ENCODE data around the gene PARD3.

The PARD3 gene

DNA sequence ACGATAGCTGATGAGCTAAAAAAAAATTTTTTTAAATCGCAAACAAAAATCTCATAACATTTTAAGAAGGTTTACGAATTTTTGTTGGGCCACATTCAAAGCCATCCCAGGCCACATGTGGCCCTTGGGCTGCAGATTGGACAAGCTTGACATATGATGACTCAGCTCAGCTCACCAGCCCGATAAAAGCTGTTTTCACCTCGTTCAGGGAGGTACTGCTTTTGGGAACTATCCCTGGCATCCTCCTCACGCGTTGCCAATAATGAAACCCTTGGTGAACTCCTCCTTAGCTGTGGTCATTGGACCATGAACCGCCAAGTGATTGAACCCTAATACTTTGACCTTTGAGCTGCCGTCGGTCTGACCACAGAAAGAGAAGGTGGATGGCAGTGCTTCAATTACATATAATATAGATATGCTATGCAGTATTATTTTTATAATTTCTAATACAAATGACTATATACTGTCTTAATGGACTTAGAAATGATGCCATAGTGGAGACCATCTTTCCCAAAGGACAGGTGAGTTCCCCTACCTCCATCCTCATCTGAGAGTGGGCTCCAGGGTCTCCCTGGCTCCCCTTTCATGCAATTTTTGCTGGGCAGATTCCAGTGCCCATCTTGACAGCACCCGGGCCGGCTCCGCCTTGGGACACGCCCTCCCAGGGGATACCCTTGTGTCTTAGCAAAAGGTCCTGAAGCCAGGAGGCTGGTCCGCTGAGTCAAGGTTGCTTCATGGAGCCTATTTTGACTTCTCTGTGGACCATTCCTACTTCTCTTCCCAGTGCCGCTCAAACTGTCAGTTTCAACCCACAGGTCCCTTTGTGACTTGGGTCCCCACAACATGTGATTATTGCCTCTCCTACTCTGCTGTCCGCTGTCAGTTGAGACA, 707.2 kb downstream of the PARD3 start:
- DNase-seq = no peak

DNA sequence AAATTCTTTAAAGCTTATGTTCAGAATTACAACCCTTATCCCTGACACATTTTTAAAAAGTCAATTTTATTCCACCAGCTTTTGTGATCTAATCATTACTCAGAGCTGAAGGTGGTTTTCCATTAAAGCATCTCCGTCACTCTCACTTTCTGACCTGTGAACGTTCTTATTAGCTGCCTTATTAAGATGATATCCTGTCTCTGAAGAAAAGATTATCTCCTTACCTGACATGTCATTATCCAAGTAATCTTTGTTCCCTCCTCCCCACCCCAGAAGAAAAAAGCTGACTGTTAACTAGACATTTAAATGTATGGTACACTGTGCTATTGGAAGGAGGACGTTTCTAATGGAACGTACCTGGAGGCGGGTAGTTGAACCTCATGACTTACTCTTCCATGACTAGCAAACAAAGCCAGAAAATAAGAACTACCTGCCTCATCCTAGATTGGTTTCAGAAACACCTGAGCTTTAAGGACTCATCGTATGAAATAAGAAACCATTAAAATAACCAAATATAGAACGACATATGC, 708.7 kb downstream of the PARD3 start:
- DNase-seq = no peak

DNA sequence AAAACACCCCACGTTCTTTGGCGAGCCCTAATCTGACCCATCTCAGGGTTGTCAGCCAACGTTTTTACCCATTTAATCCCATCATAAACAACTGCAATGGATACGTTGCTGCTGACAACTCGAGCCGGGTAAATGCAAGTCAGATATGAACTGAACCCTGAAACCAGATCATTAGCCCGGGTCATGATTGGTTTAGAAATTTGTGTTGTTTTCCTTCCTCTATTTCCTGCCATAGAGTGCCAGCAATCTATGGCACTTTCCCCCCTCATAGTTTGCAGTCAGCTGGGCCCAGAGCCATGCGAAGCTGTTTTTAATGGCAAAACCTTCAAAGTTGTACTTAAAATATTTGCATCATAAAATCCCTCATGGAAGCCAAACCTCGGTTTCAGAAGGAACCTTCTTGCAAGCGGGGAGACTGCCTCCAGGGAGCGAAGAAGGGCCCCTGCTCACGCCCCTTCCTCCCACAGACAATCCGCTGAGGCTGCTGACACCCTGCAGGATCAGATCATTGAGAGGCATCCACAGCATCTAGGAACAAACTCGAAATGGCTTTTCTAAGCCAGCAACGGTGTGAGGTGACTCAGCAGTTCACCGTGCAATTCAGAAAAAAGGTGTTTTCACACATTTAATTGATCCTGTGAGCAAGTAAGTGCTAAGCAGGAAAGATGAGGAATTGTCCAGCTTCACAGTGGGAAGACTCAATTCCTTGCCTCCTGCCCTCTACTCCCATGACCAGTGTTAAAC, 710.1 kb downstream of the PARD3 start:
- DNase-seq = no peak

DNA sequence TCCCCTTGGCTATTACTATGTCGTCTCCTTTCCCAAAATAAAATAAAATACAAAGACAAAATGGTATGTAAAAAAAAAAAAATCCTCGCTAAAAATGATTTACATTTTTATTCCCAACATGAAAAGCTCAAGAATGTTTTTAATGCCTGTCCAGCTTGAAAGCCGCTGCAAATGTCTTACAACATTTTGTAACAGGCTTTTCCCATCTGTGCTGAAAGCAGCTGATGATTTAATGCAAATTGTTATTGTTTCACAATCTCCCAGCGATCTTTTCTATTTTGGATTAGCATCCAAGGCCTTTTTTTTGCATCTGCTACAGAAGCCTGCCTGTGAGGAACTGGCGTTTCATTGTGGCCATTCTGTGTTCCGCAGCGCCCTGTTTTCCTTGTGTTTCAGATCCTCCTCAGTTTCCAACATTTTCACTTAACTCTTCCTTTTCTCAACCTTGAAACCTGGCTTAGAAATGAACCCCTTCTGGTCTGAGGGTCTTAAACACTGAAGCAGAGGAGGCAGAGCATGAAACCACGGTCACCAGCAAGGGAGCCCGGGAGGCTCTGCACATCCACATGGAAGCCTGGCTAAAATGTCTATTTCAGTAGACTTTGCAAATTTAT, 712.1 kb downstream of the PARD3 start:
- DNase-seq = no peak

DNA sequence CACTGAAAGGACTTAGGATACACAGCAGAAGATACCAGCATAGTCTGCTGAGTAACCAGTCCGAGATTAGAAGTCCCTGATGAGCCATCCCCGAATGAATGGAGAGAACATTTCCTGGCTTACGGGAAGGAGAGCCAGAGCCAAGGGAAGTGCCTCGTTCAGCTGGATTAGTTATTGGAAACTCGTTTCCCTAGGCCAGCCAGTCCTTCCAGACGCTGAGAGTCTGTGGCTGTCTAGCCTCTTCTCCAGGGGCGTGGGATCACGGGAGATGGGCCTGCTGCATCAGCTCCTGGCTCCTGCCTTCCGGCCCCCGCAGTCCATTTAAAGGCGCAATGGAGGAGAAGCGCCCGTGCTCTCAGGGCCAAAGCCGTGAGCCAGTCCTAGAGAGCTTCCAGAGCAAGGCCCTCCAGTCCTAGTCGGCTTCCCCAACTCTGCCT, 712.8 kb downstream of the PARD3 start:
- DNase-seq = no peak

DNA sequence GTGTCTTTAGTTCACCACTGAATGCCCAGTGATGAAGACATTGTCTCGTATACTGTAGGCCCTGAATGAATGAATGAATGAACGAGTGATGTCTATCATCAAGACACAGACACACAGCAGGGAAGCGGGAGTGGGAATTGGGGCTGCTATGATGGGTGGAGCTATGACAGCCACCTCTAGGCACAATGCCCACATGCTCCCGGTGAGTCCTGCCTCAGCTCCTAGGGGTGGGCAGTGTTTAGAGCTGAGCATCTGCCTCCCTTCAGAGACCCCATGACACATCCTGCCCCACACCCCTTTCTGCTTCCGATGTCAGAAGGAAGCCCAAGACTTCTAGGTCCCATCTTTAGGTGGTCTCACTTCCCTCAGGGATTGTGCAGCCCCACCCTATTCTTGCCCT, 714.1 kb downstream of the PARD3 start:
- DNase-seq = no peak

DNA sequence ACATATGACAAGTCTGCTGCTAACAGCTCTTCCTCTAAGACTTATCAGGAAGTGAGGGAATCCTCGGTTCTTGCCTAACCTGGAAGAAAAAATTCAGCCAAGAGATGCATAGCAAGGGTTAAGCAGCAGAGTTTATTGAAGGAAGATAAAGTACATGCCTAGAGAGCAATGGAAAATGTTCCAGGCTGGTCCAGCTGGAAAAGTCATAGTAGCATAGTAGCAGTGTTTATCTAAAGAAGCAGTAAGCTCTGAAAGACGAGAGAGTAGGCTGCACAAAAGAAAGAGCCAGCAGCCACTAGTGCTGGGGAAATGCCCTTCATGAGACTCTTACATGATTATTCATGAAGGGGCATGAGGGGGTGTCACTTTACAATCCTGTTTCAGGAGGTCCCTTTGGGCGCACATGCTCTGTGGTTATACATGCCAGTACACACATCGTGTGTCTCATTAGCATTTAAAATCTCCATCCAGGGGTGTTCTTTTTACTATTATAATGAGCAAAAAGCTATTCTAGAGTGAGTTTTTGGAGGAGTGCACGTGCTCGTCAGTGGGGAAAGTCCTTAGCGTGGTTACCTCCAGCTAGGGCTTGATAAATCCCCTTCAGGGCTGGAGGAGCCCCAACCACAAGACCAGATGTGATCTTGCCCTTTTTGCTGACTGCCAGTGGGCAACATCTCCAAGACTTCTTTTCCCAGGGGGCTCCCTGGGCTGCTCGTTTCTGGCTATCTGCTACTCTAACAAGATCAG, 716.1 kb downstream of the PARD3 start:
- no peak for DNase-seq

DNA sequence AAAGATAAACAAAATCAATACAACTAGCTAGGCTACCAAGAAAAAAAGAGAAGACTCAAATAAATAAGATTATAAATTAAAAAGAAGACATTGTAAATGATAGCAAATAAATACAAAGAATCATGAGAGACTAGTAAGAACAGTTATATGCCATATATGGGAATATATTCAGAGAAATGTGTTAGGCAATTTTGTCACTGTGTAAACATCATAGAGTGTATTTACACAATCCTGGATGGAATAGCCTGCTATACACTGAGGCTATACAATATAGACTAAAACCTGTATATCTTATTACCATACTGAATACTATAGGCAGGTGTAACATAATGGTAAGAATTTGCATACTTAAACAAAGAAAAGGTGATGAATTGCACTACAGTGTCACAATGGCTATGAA, 717.4 kb downstream of the PARD3 start:
- DNase-seq = no peak

DNA sequence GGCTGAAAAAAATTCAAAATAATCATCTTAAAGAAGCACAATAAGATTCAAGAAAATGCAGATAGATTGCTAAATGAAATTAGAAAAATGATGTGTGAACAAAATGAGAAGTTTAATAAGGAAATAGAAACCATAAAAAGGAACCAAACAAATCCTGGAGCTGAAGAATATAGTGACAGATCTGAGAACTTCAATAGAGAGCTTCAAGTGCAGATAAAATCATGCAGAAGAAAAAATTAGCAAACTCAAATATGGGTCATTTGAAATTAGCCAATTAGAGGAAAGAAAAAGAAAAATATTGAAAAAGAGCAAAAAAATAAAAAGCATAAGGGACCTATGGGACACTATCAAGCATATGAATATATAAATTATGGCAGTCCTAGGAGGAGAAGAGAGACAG, 720.1 kb downstream of the PARD3 start:
- DNase-seq = no peak

DNA sequence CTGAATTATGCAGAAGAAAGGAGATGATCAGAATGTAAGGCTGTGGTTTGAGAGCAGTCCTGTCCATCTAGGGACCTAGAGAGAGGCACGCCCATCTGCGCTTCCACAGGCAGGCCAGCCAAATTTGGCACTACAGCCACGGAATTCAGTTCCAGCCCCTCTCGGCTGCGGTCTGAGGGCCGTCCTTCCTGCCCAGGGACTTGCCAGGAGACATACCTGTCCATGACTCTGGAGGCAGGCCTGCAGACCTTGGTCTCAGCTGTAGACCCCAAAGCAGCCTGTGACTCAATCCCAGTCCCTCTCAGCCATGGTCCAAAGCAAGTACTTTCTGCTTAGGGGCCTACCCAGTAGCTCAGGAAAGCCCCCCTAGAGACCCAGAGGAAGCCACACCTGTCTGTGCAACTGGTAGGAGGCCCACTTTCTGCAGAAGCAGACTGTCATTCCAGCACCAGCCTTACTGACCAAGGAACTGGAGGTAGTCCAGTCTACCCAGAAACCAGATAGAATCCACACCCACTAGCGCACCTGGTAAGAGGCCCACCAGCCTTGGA, 720.9 kb downstream of the PARD3 start:
- DNase-seq = no peak

DNA sequence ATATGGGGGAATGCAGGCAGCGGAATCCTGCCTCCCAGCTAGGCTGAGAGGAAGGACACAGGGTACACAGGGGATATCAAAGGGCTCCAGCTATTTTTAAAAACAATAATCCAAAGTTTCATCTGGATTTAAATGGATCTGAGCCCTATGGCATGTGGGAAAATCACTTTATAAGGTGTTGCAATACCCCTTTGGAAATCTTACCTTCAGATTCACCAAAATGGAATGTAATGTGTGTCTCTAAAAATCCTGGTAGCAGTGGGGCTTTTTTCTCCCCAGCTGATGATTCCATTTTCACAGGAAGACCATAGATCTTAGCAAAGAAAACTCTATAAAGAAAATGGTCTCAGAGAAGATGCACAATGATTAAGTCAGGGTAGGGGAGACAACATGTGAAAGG, 722.2 kb downstream of the PARD3 start:
- no peak for DNase-seq

DNA sequence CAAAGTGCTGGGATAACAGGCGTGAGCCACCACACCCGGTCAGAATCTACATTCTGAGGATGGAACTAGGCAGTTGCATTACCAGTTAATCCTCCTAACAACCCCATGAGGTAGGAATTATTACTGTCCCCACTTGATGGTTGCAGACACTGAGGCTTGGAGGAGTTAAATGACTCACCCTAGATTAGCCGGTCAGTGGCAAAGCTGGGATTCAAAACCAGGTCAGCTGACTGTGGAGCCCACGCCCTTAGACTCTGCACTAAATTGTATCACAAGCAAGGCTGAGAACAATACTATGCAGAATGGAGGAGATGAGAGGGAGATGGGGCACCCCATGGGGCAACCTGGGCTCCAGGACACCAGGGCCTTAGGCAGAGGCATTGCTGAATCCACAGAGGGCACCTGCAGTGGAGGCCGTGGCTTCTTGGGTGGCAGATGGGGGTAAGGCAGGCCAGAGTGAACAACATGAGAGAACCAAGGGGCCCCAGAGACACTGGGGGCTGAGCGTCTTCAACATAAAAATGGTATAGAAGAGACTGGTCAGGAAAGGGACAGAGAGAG, 723.4 kb downstream of the PARD3 start:
- DNase-seq = no peak

DNA sequence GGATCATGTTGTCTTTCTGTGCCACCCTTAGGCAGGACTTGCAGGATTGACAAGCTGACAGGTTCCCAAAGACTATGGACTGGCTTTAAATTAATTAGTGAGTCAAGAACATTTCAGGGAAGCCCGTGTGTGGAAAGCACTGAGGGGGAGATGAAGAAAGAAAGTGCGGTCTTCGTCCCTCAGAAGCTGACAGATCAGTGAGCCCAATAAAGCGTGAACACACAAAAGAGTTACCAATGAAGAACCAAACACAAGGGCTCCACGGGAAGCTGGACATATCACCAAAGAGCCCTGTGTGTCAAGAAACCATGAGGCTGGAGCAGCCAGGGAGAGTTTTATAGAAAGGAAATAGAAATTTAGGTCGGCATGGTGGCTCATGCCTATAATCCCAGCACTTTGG, 725.8 kb downstream of the PARD3 start:
- no peak for DNase-seq

DNA sequence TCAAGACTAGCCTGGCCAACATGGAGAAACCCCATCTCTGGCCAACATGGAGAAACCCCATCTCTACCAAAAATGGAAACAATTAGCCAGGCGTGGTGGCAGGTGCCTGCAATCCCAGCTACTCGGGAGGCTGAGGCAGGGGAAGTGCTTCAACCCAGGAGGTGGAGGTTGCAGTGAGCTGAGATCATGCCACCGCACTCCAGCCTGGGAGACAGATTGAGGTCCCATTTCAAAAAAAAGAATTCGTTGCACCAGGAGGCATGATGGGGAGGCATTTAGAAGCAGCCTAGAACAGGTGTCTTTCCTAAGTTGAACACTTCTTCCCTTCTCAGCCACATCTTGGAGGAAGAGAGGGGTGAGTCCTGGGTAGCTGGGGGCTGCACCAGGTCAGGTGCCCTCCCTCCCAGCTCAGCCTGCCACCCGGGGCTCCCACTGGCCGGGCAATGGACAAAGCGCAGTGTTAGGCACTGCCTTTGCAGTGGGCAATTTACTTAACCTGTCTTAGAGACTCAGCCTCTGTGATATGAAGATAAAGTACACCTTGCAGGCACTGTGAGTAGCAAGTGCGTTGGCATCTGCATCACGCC, 726.8 kb downstream of the PARD3 start:
- no peak for DNase-seq

DNA sequence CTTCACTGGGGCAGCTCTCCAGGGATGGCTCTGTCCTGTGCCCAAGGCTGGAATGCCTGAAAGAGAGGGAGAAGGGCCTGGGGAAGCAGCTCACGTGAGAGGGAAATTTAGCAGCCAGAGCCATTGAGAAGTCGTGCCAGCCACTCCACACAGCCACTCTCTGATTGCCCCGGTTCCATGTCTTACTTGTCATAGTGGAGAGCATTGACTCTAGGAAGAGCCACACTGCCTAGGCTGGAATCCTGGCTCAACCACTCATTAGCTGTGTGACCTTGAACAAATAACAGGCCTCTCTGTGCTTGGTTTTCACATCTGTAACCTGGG, 728.0 kb downstream of the PARD3 start:
- no peak for DNase-seq

DNA sequence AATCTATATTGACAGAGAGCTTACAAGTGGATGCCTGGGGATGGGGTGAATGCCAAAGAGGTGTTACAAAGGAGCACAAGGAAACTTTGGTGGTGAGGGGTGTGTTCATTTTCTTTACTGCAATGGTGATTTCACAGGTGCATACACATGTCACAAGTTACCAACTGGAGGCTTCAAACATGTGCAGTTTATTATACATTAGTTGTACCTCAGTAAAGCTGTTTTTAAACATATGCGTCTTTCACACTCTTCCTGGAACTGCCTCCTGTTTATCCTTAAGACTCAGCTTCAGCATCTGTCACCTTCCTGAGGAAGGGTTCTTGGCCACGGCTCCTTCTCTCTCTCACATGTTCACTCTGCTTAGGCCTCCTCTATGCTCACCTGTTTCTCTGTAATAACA, 731.5 kb downstream of the PARD3 start:
- DNase-seq = no peak

DNA sequence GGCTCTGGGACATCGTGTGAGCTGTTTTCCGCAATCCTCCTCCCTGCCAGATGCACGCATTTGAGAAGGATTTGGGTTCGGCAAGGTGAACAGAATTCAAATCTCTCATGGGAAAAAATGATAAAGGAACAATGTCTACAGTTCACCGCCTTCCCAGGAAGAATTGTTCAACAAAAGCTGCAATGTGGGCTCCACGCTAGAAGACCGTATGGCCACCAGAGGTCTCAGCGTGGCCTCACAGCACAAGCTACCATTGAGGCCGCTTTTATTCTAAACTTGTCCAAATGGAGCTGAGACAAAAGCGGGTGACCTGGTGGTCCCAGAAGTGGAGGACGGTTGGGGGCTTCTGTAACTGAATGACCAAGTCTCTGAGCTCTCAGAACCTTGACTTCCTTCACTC, 733.1 kb downstream of the PARD3 start:
- DNase-seq = no peak

DNA sequence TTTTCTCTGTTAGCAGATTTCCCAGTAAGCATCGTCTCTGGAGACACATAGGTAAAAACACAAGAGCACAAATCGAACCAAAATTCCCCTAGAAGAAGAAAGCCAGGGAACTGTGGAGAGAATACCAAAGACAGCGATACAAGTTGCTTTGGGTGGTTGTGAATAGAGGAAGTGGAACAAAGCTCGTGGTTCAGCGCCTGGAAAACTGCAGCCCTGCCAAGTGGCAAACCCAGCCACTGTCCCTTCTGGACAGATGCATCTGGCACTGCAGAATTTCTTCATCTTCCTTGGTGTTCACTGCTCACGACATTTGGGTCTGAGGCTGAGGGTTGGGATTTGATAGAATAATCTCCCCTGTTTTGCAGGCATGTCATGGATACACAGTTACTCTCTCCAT, 733.8 kb downstream of the PARD3 start:
- no peak for DNase-seq

DNA sequence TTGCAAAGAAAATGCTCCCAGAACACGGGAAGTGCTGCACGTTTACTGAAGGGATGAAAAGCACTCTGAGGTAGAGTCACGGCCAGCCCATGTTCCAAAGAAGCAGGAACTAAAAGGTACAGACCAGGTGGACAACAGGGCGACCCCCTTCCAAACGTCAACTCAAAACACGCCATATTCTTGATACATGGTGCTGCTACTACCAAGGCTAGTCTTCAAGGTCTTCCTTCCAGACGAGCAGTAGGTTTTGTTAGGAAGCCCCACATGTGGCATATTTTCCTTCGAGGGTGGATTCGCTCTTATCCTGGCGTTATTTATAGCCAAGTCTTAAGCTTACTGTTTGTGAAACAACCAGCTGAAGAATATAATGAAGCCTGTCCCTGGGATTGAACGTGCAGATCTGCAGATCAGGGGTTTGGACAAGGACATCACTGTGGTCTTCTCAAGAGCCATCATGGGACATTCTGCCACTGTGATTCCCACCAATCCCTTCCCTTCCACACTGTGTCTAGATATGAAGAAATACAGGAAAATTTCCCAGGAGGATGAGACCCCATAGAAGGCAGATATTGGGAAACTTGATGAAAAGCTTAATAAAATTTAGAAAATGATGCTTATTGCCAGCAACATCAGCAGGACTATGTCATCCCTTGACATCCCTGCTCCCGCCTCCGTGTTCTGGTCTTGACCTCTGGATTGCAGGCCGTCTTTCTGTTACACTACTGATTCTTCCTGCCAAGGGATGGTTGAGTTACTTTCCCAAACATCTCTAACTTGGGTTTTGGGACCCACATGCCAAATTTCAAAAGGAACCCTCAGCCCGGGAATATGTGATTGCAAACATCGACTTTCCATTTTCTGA, 734.4 kb downstream of the PARD3 start:
- no peak for DNase-seq

DNA sequence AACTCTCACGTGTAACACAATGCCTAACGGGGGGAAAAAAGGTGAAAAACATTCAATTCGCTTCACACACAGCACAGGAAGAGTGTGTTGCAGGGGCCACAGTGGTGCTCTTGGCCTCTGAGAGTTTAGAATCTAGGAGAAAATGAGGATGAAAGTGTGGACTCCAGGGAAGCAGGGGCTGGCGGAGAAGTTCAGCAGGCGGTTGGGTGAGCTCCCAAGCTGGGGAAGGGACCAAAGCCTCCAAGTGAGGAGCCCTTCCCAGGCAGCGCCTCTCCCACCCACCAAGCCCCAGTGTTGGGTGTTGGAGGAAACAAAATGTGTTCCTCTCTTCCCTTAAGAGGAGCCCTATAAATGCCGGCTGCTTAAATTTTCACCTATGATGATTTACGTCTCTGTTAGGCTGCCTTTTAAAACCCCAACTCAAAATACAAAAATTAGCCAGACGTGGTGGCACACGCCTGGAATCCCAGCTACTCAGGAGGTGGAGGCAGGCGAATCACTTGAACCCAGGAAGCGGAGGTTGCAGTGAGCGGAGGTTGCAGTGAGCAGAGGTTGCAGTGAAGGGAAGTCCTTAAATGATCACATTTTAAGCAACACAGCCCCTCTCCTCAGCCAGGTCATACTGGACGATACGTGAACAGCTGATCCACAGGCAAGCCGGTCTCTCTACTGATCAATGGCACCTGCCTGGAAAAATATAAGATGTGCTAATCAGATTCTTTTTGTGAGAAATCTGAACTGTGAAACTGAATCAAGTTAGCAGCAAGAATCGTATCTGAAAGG, 735.2 kb downstream of the PARD3 start:
- DNase-seq = no peak
